ENCODE data around the gene SLC25A31. TPM values are rescaled to one million over a fixed set of nuclear protein-coding genes. Genes with fewer than 3 reads are reported as not detected.

The SLC25A31 gene
- total RNA-seq, 1 donor from 2014 or later: not detected

GRCh38 chr4:127776620-127777019, 46.4 kb downstream of the SLC25A31 start:
- no peak for DNase-seq (ENCODE audit: low read depth, low spot score)

GRCh38 chr4:127777487-127777886, 47.3 kb downstream of the SLC25A31 start:
- TF ChIP-seq CTCF (conservative IDR thresholded peaks at IDR 0.05): no peak
- H3K27ac Mint-ChIP-seq (ENCODE audit: unreplicated experiment): no peak overlapping the region

More at GRCh38 chr4:127776620-127777019, 46.4 kb downstream of the SLC25A31 start:
- H3K27ac Mint-ChIP-seq (ENCODE audit: unreplicated experiment): no peak overlapping the region
- H3K9me3 Mint-ChIP-seq: no peaks in the 10 kb centered on the region
- peaks cover 9% of the 10 kb centered on the region for H3K27me3 Mint-ChIP-seq (ENCODE audit: low read depth)
- no peak overlapping the region for H3K4me3 Mint-ChIP-seq
- no peaks in the 10 kb centered on the region for H3K4me1 Mint-ChIP-seq
- no peaks in the 10 kb centered on the region for H3K36me3 Mint-ChIP-seq (ENCODE audit: low read depth)
- TF ChIP-seq CTCF (conservative IDR thresholded peaks at IDR 0.05): no peak

GRCh38 chr4:127778102-127778501, 47.9 kb downstream of the SLC25A31 start:
- Mint-ChIP-seq H3K4me3 (no peak overlapping the region), H3K36me3 (ENCODE audit: low read depth) (no peaks in the 10 kb centered on the region), H3K27ac (ENCODE audit: unreplicated experiment) (no peak overlapping the region), H3K9me3 (no peaks in the 10 kb centered on the region), H3K27me3 (ENCODE audit: low read depth) (peaks cover 19% of the 10 kb centered on the region), H3K4me1 (peaks cover 7% of the 10 kb centered on the region)
- no peak for DNase-seq (ENCODE audit: low read depth, low spot score)
- no peak for TF ChIP-seq CTCF (conservative IDR thresholded peaks at IDR 0.05)

More at GRCh38 chr4:127777487-127777886, 47.3 kb downstream of the SLC25A31 start:
- no peak overlapping the region for H3K4me3 Mint-ChIP-seq
- peaks cover 13% of the 10 kb centered on the region for H3K27me3 Mint-ChIP-seq (ENCODE audit: low read depth)
- H3K36me3 Mint-ChIP-seq (ENCODE audit: low read depth): no peaks in the 10 kb centered on the region
- H3K9me3 Mint-ChIP-seq: no peaks in the 10 kb centered on the region
- no peak for DNase-seq (ENCODE audit: low read depth, low spot score)
- peaks cover 1% of the 10 kb centered on the region for H3K4me1 Mint-ChIP-seq

GRCh38 chr4:127780598-127780997, 50.4 kb downstream of the SLC25A31 start:
- DNase-seq (ENCODE audit: low read depth, low spot score): no peak
- no peak for TF ChIP-seq CTCF (conservative IDR thresholded peaks at IDR 0.05)
- Mint-ChIP-seq H3K4me3 (peak overlapping the region; percentile 85), H3K4me1 (peaks cover 20% of the 10 kb centered on the region), H3K36me3 (ENCODE audit: low read depth) (no peaks in the 10 kb centered on the region), H3K27ac (ENCODE audit: unreplicated experiment) (no peak overlapping the region), H3K9me3 (no peaks in the 10 kb centered on the region), H3K27me3 (ENCODE audit: low read depth) (peaks cover 36% of the 10 kb centered on the region)

- no peak for DNase-seq (ENCODE audit: low read depth, low spot score)
- Mint-ChIP-seq H3K4me1 (peaks cover 20% of the 10 kb centered on the region), H3K9me3 (no peaks in the 10 kb centered on the region), H3K27me3 (ENCODE audit: low read depth) (peaks cover 36% of the 10 kb centered on the region), H3K4me3 (peak overlapping the region; percentile 96), H3K27ac (ENCODE audit: unreplicated experiment) (no peak overlapping the region), H3K36me3 (ENCODE audit: low read depth) (no peaks in the 10 kb centered on the region)
- no peak for TF ChIP-seq CTCF (conservative IDR thresholded peaks at IDR 0.05)
Measured at GRCh38 chr4:127781300-127782024, 51.3 kb downstream of the SLC25A31 start.

Measured in neural crest cell (in vitro differentiated cells).